ENCODE data around the gene AP3S2.
"Not testable (repeated sequence)": the region's sequence is repeated elsewhere in the genome, so short reads cannot be mapped to it uniquely, and the experiment has no call there.

AP3S2 gene

DNA sequence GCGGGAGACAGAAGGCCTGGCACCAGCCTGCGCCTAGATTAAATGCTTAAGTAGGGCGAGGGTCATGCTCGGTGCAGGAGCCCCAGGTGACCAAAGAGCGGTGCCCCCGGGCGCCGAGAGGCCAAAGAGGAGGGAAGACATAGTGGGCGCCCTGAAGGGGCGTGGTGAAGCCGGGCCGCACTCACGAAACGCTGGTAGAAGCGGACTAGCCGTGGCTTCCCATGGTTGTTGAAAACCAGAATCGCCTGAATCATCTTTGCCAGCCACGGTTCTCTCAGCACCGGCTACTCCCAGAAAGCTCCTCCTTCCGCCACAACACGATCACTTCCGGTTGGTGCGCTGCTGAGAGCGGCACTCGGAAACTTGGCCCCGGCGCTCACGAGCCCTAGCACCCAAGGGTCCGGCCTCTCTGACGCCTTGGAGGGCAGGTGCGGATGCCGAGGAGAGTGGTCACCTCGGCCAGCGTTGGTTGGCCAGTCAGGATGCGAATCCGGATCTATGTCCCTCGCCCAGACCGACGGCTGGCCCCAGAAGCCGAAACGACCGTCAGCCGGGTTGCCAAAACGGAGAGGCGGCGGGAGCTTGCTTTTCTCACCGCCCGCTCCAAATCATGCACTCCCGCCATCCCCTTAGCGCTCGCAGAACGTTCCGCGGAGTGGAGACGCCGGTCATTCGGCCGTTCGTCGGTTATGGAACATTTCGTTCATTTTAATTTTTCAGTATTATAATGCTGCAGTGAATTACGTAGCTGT lies at the start of gene AP3S2:
AP3S2 (minus strand) TSS at position 299 of the 752 bp plus-strand sequence; CDS start at position 254, 45 bp downstream.
- peak; percentile 96 for DNase-seq

DNA sequence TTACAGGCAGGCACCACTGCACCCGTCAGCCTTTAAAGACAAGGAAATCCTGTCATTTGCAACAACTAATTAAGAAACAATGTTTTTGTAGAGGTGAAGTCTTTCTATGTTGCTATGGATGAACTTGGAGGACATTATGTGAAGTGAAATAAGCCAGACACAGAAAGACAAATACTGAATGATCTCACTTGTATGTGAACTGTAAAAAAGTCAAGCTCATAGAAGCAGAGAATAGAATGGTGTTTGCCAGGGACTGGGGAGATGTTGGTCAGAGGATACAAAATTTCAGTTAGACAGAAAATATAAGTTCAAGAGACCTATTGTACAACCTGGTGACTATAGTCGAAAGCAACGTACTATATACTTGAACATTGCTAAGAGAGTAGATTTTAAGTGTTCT lies 46.1 kb upstream of the AP3S2 start:
- DNase-seq, result no peak

DNA sequence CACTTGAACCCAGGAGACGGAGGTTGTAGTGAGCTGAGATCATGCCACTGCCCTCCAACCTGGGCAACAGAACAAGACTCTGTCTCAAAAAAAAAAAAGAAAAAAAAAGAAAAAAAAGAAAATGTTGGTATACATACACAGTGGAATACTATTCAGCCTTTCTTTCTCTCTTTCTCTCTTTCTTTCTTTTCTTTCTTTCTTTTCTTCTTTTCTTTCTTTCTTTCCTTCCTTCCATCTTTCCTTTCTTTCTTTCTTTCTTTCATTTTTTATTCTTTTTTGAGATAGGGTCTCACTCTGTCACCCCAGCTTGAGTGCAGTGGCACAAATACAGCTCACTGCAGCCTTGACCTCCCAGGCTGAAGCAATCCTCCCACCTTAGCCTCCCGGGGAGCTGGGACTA lies 45.6 kb upstream of the AP3S2 start:
- DNase-seq, result not testable (repeated sequence)

DNA sequence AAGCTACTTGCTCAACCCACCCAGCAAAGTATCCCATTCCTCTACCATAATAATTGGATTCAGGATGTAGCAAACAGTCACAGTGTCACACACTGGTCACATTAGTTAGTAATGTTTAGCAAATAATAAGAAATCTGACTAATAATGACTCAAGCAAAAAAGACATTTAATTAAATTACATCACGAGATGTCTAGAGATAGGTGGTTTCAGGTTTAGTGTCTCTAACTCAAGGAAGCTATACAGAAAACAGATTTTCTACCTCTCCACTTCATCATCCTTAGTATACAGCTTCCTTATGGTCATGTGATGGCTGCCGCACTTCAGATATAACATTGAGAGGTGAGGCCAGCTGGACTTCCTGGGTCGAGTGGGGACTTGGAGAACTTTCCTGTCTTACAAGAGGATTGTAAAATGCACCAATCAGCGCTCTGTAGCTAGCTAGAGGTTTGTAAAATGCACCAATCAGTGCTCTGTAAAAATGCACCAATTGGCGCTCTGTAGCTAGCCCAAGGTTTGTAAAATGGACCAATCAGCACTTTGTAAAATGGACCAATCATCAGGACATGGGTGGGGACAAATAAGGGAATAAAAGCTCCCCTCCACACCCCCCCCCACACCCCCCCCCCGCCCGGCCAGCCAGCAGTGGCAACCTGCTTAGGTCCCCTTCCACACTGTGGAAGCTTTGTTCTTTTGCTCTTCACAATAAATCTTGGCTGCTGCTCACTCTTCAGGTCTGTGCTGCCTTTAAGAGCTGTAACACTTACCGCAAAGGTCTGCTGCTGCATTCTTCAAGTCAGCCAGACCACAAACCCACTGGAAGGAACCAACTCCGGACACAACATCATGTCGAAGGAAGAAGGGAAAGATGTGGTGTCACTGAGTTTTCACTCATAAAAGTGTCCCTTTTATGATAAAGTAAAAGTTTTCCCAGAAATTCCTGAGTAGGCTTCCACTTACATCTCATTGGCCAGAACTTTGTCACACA lies 43.9 kb upstream of the AP3S2 start:
- no peak for DNase-seq

DNA sequence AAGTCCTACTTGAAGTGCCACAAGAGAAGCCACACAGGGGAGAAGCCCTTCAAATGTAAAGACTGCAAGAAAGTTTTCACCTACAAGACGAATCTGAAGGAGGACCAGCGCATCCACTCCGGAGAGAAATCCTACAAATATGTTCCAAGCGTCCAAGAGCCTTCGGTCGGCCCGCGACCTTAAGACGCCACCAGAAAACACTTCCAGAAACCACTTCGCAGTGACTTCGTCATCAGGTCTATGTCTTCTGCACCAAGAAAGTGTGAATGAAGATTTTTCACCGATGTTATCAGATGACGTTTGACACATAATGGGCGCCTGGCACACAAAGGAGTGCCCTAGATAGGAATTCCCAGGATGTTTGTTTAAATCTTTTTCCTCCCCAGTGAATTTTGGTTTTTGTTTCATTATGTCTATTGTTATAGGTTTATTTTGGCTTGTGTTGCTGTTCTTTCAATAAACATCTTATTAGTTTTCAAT lies 43.0 kb upstream of the AP3S2 start:
- DNase-seq, result no peak

DNA sequence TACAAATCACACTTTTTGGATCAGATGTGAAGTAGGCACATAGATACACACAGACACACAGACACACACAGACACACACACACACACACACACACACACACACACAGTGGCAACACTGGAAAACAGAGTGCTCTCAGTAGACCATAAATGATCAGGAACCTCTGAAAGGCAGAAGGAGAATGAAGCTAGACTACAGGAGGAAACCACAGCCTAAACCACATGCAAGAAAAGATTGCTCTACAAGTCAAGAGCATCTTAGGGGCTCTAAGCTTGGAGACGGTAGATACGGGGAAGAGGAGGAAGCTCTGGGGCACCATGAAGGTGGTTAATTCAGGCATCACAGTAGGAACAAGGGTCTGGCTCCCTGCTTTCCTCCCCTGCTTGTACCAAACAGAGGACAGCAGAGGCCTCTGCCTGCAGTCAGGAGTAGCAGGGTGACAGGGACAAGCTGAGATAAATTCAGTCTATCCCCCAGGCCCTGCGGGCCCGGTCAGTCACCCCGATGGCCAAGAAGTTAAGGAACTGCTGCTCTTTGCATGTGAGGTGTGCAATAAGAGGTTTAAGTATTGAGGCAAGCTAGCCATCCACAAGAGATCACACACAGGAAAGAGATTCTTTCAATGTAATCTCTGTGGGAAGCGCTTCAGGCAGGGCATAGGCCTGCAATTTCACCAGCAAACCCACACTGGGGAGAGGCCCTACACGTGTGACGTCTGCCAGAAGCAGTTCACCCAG lies 42.4 kb upstream of the AP3S2 start:
- DNase-seq, result no peak

DNA sequence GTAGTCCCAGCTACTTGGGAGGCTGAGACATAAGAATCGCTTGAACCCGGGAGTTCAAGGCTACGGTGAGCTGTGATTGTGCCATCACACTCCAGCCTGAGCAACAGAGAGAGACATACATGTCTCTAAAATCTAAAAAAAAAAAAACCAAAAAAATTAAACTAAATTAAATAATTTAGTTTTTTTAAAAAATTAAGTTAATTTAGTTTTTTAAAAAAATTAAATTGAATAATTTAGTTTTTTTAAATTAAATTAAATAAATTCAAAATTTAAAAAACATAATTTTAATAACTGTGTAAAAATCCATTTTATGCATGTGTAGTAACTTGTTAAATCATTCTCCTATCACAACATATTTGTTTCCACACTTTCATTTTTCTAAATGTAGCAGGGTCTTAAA lies 39.1 kb upstream of the AP3S2 start:
- no peak for DNase-seq

DNA sequence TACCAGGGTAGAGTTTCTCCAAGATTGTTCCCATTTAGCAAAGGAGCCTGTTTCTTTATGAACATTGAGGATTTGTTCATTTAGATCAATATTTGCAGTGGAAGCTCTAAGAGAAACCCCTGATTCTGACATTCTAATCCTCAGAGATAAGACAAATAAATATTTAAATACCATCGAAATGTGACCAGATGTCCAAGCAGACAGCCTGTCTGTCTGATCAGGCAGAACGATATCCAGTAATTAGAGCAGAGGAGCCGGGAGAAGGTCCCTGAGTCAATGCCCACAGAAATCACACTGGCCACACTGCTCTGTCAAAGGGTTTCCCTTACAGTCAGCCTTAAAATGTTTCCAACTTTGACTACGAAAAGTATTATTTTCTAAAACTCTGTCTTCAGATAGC lies 34.6 kb upstream of the AP3S2 start:
- DNase-seq, result no peak

DNA sequence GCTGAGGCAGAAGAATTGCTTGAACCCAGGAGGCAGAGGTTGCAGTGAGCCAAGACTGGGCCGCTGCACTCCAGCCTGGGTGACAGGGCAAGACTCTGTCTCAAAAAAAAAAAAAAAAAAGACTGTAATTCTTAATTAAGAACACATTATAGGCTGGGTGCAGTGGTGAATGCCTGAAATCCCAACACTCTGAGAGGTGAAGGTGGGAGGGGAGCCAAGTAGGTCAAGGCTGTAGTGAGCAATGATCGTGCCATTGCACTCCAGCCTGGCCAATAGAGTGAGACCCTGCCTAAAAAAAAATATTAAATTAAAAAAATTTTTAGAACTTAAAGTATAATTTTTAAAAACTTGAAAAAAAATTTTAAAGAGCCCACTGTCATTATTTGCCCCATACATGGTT lies 32.4 kb upstream of the AP3S2 start:
- no peak for DNase-seq

DNA sequence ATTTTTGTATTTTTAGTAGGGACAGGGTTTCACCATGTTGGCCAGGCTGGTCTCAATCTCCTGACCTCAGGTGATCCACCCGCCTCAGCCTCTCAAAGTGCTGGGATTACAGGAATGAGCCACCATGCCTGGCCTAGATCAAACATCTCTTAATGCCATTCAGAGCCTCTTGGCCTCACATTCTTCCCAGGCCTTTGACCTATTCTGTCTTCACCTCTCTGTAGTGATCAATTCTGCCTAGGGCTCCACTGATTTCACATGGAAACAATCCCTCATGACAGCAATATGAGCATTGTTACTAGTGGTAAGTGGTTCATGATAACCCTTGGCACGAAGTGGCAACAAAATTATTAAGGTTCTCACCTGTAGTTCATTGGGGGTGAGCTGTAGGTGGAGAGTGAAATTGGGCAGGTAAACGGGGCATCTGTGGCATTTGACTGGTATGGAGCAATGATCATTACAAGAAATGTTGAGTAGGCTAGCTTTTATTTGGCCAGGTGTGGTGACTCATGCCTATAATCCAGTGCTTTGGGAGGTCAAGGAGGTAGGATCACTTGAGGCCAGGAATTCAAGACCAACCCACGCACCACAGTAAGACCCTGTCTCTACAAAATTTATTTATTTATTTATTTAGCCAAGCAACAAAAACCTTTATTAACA lies 23.8 kb upstream of the AP3S2 start:
- no peak for DNase-seq

DNA sequence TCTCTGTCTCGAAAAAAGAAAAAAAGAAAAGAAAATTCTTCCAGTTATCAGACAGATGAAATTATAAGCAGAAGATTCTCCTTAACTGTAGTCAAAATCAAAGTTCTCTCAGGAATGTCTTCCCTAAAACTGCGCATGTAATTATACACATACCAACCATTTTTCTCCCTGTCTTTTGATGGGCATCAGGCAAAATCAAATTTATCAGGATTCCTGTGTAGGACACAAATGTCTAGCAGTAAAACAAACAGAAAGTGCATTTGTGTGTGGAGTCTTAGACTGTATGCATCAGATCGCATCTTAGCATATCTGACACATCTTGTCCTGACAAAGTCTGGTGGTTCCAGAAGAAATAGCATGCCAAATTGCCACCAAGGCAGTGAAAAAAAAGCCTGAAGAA lies 22.9 kb upstream of the AP3S2 start:
- no peak for DNase-seq

DNA sequence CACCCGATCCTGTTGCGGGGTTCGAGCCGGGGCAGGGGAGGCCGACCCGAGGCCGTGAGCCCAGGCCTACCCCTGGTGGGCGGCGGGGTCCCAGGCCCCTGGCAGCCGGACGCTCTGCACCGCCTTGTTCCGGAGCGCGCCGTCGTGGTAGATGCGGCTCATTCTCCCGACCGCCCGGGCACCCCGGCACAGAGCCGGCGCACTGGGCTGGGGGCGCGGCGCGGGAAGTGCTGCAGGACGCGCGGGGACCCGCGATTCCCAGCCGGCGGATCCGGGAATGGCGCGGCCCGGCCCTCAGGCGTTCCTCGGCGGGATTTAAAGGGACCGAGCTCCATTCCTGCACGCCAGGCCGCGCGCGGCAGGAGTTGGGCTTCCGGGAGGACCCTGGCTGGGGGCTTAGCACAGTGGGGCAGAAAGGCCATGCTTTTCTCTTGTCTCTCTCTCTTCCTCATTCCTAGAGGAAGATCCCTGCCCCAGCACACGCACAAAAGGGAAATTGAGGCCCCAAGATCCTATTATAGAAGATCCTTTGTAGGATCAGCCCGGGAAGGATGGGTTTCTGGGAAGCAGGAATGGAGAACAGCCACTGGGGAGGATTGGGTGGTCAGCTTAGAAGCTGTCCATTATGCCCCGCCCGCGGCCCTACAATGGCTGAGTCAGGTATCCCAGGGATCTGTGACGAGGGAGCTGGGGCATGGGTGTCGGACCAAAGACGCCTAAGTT lies 19.0 kb upstream of the AP3S2 start, which contains the start of gene ARPIN:
ARPIN (minus strand) TSS at position 279 of the 723 bp plus-strand sequence; CDS start at position 162, 117 bp downstream.
- peak; percentile 73 for DNase-seq

DNA sequence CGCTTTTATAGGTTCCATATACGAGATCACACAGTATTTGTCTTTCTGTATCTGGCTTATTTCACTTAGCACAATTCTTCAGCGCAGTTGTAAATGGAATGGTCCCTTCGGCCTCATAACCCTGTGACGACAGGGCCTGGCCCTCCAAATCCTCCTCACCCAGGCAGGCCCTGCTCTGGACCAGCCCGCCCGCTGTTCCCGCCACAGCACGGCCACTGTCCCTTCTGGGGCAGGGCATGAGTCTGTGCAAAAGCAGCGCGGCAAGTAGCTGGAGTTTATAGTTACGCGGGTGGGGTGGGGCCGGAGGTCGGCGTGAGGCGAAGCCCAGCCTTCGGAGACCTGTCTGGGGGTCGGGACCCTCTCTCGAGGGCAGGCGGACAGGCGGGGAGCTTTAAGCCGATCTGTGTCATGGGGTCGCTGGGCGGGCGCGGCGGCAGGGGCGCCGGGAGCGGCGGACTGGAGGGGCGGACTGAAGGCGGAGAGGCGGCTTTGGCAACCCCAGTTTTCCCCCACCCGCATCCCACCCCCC lies 18.4 kb upstream of the AP3S2 start:
- DNase-seq, result peak; percentile 61

DNA sequence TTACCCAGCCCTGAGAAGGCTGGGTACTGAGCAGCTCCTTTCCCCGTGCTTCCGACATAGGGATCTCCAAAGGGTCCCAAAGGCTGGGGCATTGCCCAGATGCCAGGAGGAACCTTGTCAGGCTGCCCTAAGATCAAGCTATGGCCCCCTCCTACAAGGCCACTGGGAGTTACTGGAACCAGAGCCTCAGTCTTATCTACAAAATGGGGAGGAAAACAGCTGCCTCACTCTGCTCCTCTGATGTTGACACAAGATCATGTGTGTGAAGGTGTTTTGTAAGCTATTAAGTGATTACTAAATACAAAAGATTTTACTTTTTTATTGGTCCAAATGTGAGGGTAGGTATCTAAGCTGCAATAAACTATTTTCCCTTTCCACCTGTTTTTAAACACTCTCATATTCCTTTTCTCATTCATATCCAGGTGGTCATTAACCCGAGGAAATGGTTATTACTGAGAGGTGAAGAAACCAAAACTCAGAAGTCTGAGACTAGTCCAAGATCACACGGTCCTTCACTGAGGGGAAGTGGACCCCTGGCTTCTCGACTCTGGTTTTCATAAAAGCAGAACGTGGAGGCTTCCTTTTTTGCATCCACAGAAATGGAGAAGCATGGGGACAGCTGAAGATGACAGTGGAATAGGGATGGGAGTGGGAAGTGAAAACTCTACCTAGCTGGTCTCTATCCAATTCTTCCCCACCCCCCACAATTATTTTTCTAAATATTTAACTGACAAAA lies 17.3 kb upstream of the AP3S2 start:
- DNase-seq, result no peak

DNA sequence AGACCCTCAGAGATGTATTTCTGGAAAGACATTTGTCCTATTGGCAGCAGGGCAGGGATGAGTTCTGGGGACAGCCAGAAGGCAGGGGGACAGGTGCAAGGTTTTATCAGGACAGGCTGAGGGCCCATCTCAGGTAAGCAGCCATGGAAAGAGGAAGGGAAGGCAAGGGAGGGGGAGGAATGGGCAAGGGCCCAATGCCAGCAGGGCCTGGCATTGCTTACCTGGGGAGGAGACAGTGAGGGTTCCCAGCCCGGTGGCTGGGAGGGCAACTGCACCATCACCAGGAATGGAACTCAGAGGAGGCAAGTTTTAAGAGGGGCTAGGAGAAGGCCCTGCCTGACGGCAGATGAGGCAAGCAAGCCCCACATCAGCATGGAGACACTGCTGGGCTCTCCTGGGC lies 15.8 kb upstream of the AP3S2 start:
- DNase-seq, result no peak

DNA sequence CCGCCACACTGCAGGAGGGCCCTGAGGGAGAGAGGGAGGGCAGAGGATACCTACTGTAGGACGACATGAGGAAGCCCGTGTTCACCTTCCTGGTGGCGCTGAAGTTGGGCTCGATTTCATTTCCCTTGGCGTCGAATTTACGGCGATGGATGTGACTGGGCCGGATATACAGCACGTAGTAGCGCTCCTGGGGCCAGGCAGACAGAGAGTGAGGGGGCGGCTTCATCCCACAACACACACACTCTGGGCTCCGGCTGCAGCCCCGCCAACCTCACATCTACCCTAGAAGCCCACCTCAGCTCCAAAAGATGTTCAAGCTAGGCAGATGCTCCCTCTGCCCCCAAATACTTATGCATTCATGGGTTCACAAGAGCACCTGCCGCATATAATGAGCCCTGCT lies 14.4 kb upstream of the AP3S2 start:
- DNase-seq, result no peak

DNA sequence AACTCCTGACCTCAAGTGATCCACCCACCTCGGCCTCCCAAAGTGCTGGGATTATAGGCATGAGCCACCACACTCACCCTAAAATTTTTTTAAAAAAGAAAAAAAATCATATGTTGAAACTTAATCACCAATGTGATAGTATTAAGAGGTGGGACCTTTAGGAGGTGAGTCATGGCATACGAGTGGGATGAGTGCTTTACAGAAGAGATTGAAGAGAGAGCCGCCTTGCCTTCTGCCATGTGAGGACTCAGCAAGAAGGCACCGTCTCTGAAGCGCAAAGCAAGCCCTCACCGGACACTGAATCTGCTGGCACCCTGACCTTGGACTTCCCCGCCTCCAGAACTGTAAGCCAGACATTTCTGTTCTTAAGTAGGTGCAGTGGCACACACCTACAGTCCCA lies 13.5 kb upstream of the AP3S2 start:
- no peak for DNase-seq

DNA sequence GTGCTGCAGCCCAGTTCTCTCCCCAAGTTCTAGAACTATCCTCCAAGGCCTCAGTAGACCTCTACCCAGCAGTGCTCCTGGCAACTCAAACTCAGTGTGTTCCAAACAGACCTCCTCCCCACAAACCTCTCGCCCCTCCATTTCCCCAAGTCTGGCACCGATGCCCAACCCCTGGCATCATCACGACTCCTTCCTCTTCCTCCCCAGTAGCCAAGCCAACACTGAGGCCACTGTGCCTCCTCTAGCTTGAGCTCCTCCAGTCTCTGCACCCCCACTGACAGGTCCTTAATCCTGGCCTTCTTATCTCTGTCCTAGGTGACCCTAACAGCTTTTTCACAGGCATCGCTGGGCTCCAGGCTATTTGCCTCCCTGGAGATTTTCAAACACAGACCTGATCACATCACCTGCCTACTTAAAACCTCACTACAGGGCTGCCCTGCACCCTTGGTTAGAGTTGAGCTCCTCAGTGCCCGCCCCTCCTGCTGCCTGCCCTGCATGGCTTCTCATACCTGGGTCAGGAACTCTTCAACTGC lies 12.1 kb upstream of the AP3S2 start:
- DNase-seq, result no peak

DNA sequence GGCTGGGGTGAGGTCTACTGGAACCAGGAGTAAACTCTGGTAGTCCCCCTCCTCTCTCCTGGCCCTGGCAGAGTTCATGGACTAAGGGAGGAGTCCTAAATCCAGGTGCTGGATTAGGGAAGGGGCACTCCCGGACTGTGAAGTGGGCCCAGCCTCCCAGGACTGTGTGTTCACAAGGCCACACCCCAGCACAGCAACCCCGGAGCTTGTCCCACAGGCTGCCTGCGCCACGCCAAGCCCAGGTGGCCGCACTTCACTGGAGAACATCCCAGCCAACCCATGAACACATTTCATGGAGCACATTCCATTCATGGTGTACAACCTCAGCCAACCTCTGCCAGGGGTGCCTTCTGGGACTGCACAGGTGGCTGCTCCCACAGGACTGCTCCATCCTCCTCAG lies 10.7 kb upstream of the AP3S2 start:
- no peak for DNase-seq

DNA sequence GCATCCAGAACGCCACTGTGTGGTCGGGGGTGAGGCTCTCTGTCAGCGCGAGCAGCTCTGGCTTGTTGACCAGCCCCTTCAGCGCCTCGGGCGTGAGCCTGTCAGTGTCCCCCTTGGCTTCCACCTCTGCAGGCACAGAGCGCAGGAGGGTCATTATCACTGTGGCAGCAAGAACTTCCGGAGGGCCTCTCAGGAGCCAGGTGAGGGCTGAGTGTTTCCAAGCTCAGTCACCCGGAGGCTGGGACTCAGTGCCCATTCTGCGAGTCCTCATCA lies 10.0 kb upstream of the AP3S2 start:
- no peak for DNase-seq
